ENCODE measurements around the gene KCNH2. TPM values are rescaled to one million over a fixed set of nuclear protein-coding genes. Genes with fewer than 3 reads are reported as not detected.

Gene KCNH2
- total RNA-seq, 2 experiments from 2014 or later: 0.48 to 0.54 TPM

DNA sequence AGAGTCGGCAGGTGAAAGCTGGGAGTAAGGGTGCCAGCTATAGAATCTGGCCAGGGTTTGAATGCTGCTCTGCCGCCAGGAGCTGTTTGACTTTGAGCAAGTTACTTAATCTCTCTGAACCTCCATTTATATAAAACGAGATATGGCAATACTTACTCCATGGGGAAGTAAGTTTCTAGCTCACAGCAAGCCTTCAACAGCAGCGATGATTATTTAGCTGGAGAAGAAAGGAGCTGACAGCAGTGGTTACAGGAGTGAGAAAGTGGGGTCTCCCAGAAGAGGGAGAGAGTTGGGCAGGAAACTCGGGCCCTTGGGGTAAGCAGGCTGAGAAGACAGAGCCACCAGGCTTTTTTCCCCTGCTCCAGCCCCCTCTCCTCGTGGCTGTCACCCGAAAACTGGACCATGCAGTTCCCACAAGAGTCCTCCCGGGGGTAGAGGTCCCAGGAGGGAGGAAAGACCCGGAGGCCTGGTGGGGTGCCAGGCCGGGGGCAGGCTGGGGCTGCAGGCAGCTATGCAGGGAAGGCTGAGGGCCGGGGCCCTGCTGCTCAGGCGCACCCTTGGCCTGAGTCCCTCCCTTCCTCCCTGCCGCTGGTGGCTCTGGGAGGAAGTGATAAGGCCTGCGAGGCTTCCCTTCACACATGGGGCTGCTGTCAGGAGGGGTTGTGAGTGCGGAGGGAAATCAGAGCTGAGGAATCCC lies 16.2 kb upstream of the KCNH2 start:
- H3K4me3 Mint-ChIP-seq: peak overlapping the region; percentile 49
- H3K27ac Mint-ChIP-seq: no peak overlapping the region
- ChIA-PET POLR2A (interaction anchor here (0.6 to 1.5 kb wide), 3 partner anchors 14 to 45 kb away, joined by 3 to 4 read pairs (median 4); no protein-coding TSS in a partner anchor), CTCF (interaction anchor here (0.6 to 3.0 kb wide), 16 partner anchors 9 to 909 kb away, joined by 3 to 35 read pairs (median 3); partner anchors contain the start of gene ABCB8)
- H3K36me3 Mint-ChIP-seq (ENCODE audit: low read depth): peaks cover 3% of the 10 kb centered on the region
- DNase-seq (peak; percentile 58), ATAC-seq (peak; percentile 70)
- peaks cover 39% of the 10 kb centered on the region for H3K4me1 Mint-ChIP-seq
- H3K27me3 Mint-ChIP-seq: no peaks in the 10 kb centered on the region
- intact Hi-C loops (cut with DNase I, micrococcal nuclease): no loop called here
- H3K9me3 Mint-ChIP-seq (ENCODE audit: low read depth): peaks cover 19% of the 10 kb centered on the region

DNA sequence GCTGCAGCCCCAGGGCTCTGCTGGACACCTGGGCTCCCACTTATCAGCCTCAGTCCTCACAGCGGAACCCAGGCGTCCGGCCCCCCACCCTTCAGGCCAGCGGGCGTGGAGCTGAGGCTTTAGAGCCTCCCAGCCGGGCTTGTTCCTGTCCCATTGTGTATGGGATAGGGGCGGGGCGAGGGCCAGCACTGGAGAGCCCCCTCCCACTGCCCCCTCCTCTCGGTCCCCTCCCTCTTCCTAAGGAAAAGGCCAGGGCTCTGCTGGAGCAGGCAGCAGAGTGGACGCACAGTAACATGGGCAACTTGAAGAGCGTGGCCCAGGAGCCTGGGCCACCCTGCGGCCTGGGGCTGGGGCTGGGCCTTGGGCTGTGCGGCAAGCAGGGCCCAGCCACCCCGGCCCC lies 15.4 kb upstream of the KCNH2 start:
- Mint-ChIP-seq H3K36me3 (ENCODE audit: low read depth) (peaks cover 3% of the 10 kb centered on the region), H3K27me3 (no peaks in the 10 kb centered on the region), H3K4me1 (peaks cover 40% of the 10 kb centered on the region), H3K4me3 (no peak overlapping the region), H3K27ac (no peak overlapping the region), H3K9me3 (ENCODE audit: low read depth) (peaks cover 19% of the 10 kb centered on the region)
- intact Hi-C loops (cut with DNase I, micrococcal nuclease): no loop called here
- no peak for DNase-seq
- no peak for ATAC-seq
- POLR2A ChIA-PET: no interaction called here
- CTCF ChIA-PET: interaction anchor here (0.6 to 3.0 kb wide), 13 partner anchors 9 to 908 kb away, joined by 3 to 35 read pairs (median 4); no protein-coding TSS in a partner anchor

DNA sequence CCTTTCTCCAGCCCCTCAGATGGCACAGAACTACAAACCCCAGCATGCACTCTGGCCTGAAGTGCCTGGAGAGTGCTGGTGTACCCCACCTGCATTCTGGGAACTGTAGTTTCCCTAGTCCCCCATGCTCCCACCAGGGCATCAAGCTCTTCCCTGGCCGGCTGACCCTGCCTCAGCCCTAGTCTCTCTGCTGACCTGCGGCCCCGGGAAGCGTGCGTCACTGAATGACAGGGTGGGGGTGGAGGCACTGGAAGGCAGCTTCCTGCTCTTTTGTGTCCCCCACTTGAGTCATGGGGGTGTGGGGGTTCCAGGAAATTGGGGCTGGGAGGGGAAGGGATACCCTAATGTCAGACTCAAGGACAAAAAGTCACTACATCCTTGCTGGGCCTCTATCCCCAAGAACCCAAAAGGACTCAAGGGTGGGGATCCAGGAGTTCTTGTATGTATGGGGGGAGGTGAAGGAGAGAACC lies 14.7 kb upstream of the KCNH2 start:
- peak; percentile 53 for ATAC-seq
- Mint-ChIP-seq H3K9me3 (ENCODE audit: low read depth) (peaks cover 19% of the 10 kb centered on the region), H3K27me3 (no peaks in the 10 kb centered on the region), H3K4me3 (no peak overlapping the region), H3K27ac (no peak overlapping the region), H3K4me1 (peaks cover 40% of the 10 kb centered on the region), H3K36me3 (ENCODE audit: low read depth) (peaks cover 3% of the 10 kb centered on the region)
- intact Hi-C loops (cut with DNase I, micrococcal nuclease): no loop called here
- peak; percentile 41 for DNase-seq
- ChIA-PET CTCF (interaction anchor here (0.6 to 3.0 kb wide), 7 partner anchors 9 to 1395 kb away, joined by 3 to 35 read pairs (median 3); no protein-coding TSS in a partner anchor), POLR2A (interaction anchor here (0.9 kb wide), 1 partner anchor 92 kb away, joined by 3 read pairs; no protein-coding TSS in a partner anchor)

DNA sequence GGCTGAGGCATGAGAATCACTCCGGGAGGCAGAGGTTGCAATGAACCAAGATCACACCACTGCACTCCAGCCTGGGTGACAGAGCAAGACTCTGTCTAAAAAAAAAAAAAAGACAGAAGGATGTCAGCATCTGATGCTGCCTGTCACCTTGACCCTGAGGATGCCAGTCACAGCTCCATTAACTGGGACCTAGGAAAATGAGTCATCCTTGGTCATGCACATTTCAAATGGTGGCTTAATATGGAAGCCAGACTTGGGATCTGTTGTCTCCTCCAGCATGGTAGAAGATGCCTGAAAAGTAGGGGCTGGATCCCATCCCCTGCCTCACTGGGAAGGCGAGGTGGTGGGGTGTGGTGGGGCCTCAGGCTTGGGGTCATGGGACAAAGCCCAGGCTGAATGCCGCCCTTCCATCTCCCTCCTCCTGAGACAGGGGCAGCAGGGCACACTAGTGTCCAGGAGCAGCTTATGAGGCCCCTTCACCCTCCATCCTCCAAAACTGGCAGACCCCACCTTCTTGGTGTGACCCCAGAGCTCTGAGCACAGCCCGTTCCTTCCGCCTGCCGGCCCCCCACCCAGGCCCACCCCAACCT lies 14.0 kb upstream of the KCNH2 start:
- DNase-seq: peak; percentile 4
- Mint-ChIP-seq H3K27ac (no peak overlapping the region), H3K27me3 (no peaks in the 10 kb centered on the region), H3K36me3 (ENCODE audit: low read depth) (peaks cover 3% of the 10 kb centered on the region), H3K4me1 (peaks cover 37% of the 10 kb centered on the region), H3K9me3 (ENCODE audit: low read depth) (peaks cover 19% of the 10 kb centered on the region), H3K4me3 (no peak overlapping the region)
- ChIA-PET POLR2A (interaction anchor here (0.9 kb wide), 1 partner anchor 93 kb away, joined by 3 read pairs; no protein-coding TSS in a partner anchor), CTCF (interaction anchor here (0.6 to 1.1 kb wide), 4 partner anchors 10 to 132 kb away, joined by 3 to 5 read pairs (median 4); no protein-coding TSS in a partner anchor)
- intact Hi-C loops (cut with DNase I, micrococcal nuclease): no loop called here
- no peak for ATAC-seq

DNA sequence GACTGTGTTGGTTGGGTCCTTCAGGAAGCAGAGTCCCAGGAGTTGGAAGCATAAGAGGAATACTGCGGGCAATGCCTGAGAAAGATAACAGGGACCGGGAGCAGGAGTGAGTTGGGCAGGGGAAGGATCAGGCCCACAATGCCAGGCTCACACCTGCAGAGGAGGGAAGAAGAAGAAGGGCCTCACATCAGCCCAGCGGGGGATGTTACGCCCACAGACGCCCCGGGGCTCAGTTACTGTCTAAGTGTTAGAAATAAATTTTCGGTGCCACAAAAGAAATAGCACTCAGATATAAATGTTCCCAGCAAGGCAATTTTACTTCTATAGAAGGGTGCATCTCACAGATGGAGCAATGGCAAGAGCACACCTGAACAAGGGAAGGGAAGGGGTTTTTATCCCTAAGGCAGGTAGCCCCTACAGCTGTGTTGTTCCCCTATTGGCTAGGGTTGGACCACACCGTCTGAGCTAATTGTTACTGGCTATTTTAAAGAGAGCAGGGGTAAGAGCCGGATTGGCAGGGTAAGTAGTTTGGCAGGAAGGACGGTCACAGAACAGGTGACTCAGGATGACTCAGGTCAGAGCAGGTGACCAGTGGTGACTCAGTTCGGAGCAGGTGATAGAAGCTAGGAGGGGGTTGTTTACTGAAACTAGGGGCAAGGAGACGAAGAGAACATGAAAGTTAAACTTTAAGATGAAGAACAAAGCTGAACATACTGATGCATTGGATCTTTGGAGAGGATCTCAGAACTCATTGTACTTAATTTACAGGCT lies 12.5 kb upstream of the KCNH2 start, which contains the start of gene NOS3:
NOS3 (plus strand) TSS at position 602 of the 771 bp plus-strand sequence. CDS start 2,787 bp downstream, outside the sequence.
- H3K9me3 Mint-ChIP-seq (ENCODE audit: low read depth): peaks cover 19% of the 10 kb centered on the region
- ChIA-PET CTCF (interaction anchor here (0.9 to 3.3 kb wide), 4 partner anchors 19 to 92 kb away, joined by 3 to 17 read pairs (median 11); no protein-coding TSS in a partner anchor), POLR2A (no interaction called here)
- H3K4me3 Mint-ChIP-seq: no peak within 1 kb of the TSS
- no peak within 1 kb of the TSS for H3K27ac Mint-ChIP-seq
- H3K27me3 Mint-ChIP-seq: no peaks in the 10 kb centered on the region
- peaks cover 3% of the 10 kb centered on the region for H3K36me3 Mint-ChIP-seq (ENCODE audit: low read depth)
- H3K4me1 Mint-ChIP-seq: peaks cover 34% of the 10 kb centered on the region
- peak; percentile 5 for DNase-seq
- no peak for ATAC-seq
- intact Hi-C loops (cut with DNase I, micrococcal nuclease): no loop called here

DNA sequence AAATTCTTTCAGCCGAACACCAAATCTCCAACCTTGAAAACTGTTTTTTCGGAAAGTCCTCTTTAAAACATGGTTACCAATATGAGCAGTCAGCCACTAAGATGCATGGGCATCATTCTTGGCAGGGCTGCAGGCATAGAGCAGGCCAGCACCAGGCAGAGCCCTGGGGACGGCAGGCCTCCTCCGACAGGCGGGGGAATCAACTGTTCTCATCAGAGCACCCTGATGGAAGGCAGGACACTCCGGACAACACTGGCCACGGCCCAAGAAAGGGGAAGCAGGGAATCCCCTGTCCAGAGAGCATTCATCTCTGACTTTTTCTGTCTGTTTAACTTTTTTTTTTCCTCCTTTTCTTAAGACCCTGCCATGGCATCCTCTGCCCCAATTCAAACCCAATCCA lies 11.3 kb upstream of the KCNH2 start:
- Mint-ChIP-seq H3K4me1 (peaks cover 30% of the 10 kb centered on the region), H3K36me3 (ENCODE audit: low read depth) (peaks cover 3% of the 10 kb centered on the region), H3K9me3 (ENCODE audit: low read depth) (peaks cover 19% of the 10 kb centered on the region), H3K27ac (no peak overlapping the region), H3K4me3 (no peak overlapping the region), H3K27me3 (no peaks in the 10 kb centered on the region)
- intact Hi-C loops (cut with DNase I, micrococcal nuclease): loop anchor here (5.0 kb wide), 1 partner anchor 112 kb away; no protein-coding TSS in a partner anchor
- CTCF ChIA-PET: interaction anchor here (0.7 to 3.3 kb wide), 13 partner anchors 8 to 298 kb away, joined by 3 to 17 read pairs (median 3); no protein-coding TSS in a partner anchor
- ATAC-seq (no peak), DNase-seq (peak; percentile 3)
- POLR2A ChIA-PET: no interaction called here

DNA sequence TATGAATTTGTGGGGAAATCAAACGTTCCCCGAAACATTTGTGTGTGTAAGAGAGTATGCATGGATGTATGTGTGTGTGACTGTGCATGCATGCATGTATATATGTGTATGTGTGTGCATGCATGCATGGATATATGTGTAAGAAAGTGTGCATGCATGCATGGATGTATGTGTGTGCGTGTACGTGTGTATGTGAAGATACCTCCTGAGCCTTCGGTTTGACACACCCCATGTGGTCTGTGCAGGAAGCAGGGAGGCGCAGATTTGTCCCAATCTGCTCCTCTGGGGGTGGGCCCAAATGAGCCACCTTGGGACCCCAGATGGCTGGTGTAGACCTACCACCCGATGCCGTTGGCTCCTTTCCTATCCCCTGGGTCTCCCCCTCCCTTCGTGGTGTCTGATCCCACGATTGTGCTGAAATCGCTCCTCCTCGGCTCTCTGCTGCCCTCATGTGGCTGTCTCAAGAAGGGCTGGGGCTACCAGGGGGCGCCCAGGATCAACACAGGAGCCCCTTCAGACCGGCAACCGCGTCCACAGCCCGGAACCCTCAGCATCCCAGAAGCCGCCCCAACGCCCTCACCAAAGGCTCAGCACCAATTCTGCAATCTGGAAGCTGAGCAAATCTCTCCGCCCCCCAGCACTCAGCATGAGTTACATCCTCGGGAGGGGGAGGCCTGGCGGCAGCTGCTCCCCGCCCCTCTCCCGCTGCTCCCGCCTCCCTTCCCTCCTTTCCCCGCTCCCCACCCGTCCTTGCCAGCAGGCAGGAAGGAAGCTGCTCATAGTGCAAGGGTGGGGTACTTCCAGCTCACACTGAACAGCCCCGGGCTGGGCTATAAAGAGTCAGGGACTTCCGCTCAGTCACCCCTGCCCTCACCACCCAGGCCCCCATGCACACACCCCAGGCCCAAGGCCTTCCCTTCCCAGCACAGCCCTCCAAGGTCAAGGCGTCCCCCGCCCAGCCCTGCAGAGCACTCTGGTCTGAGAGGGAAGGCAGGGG lies 10.4 kb upstream of the KCNH2 start:
- intact Hi-C loops (cut with DNase I, micrococcal nuclease): loop anchor here (1.0 to 5.0 kb wide), 4 partner anchors 25 to 210 kb away; no protein-coding TSS in a partner anchor
- POLR2A ChIA-PET: no interaction called here
- ATAC-seq (peak; percentile 78), DNase-seq (peak; percentile 83)
- peaks cover 19% of the 10 kb centered on the region for H3K9me3 Mint-ChIP-seq (ENCODE audit: low read depth)
- CTCF ChIA-PET: interaction anchor here (0.7 to 3.3 kb wide), 13 partner anchors 8 to 298 kb away, joined by 3 to 17 read pairs (median 3); no protein-coding TSS in a partner anchor
- no peaks in the 10 kb centered on the region for H3K27me3 Mint-ChIP-seq
- H3K4me3 Mint-ChIP-seq: peak overlapping the region; percentile 8
- peaks cover 26% of the 10 kb centered on the region for H3K4me1 Mint-ChIP-seq
- no peak overlapping the region for H3K27ac Mint-ChIP-seq
- H3K36me3 Mint-ChIP-seq (ENCODE audit: low read depth): peaks cover 3% of the 10 kb centered on the region

DNA sequence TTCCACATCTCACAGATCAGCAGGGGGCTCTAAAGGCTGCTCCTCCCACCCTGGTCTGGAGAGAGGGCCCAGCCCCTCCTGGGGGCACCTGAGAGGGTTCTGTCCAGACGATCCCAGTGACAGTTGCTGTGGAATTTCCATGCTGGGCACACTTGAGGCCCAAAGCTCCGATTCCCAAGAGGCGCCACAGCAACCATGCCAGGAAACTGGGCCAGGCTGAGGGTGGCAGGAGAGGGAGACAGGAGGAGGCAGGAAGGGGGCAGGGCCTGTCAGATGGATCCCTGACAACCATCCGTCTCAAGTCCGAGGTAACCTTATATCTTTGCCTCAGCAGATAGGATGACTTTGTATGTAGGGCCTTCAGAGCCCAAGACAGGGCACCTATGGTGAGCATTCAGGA lies 8.4 kb upstream of the KCNH2 start:
- intact Hi-C loops (cut with DNase I, micrococcal nuclease): loop anchor here (2.0 to 5.0 kb wide), 2 partner anchors 109 to 208 kb away; no protein-coding TSS in a partner anchor
- peaks cover 26% of the 10 kb centered on the region for H3K4me1 Mint-ChIP-seq
- H3K36me3 Mint-ChIP-seq (ENCODE audit: low read depth): peaks cover 3% of the 10 kb centered on the region
- peaks cover 13% of the 10 kb centered on the region for H3K27me3 Mint-ChIP-seq
- CTCF ChIA-PET: interaction anchor here (1.0 to 4.8 kb wide), 13 partner anchors 8 to 122 kb away, joined by 3 to 47 read pairs (median 7); no protein-coding TSS in a partner anchor
- ATAC-seq: no peak
- POLR2A ChIA-PET: no interaction called here
- no peak overlapping the region for H3K4me3 Mint-ChIP-seq
- DNase-seq: no peak
- peaks cover 19% of the 10 kb centered on the region for H3K9me3 Mint-ChIP-seq (ENCODE audit: low read depth)
- no peak overlapping the region for H3K27ac Mint-ChIP-seq

DNA sequence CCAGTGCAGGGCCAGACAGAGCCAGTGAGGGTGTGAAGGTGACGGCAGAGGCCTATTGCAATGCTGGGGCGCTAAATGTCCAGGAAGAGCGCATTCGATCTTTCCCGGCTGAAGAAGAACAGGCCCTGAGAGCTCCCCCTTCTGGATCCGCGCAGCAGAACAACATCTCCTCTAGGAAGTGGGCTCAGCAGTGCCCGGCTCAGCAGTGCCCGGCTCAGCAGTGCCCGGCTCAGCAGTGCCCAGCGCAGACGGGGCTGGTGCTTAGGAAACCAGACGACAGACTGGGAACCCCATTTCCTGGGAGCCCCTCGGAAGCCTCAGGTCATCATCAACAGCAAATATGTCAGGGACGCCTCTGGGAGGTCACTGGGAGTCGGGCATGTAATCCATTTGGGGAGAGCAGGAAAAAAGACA lies 8.0 kb upstream of the KCNH2 start:
- CTCF ChIA-PET: interaction anchor here (0.6 to 4.8 kb wide), 21 partner anchors 8 to 122 kb away, joined by 3 to 47 read pairs (median 4); no protein-coding TSS in a partner anchor

More for the DNA sequence above, 8.0 kb upstream of the KCNH2 start:
- H3K4me3 Mint-ChIP-seq: no peak overlapping the region
- H3K36me3 Mint-ChIP-seq (ENCODE audit: low read depth): peaks cover 3% of the 10 kb centered on the region
- no peak overlapping the region for H3K27ac Mint-ChIP-seq
- peak; percentile 56 for ATAC-seq
- peaks cover 26% of the 10 kb centered on the region for H3K4me1 Mint-ChIP-seq
- intact Hi-C loops (cut with DNase I, micrococcal nuclease): loop anchor here (2.0 to 5.0 kb wide), 2 partner anchors 109 to 207 kb away; no protein-coding TSS in a partner anchor
- POLR2A ChIA-PET: no interaction called here
- peak; percentile 78 for DNase-seq
- H3K27me3 Mint-ChIP-seq: peaks cover 18% of the 10 kb centered on the region
- H3K9me3 Mint-ChIP-seq (ENCODE audit: low read depth): peaks cover 15% of the 10 kb centered on the region
